CD4-positive, CD25-positive, alpha-beta regulatory T cell (primary cell): ENCODE measurements around the gene COL8A2. TPM values are rescaled to one million over a fixed set of nuclear protein-coding genes. Genes with fewer than 3 reads are reported as not detected.

Experiments used
- ATAC-seq, 2 donors: fragments of 150-1000 bp; cut with Tn5 transposase; one replicate each; pipeline ENCODE4 v1.10.0; 2021; ENCODE audit warnings: low read depth in 2 of 2, moderate number of reproducible peaks in 2 of 2, moderate library complexity in 1 of 2
- DNase-seq, 3 donors: peaks; one replicate each; pipeline versions ENCODE4 v3.0.0 to v3.0.0-alpha.2; 2012 to 2022; ENCODE audit warnings: mixed read lengths in 1 of 3
- H3K27ac ChIP-seq: one replicate; pipeline ENCODE4 v1.7.0; 2013; ENCODE audit warnings: mild to moderate bottlenecking, low read length; ENCODE audit not compliant: insufficient read depth, poor library complexity, severe bottlenecking
- H3K27me3 ChIP-seq: one replicate; pipeline ENCODE4 v1.7.0; 2013; ENCODE audit warnings: low read length; ENCODE audit not compliant: control insufficient read depth, insufficient read depth
- H3K36me3 ChIP-seq: one replicate; pipeline ENCODE4 v1.7.0; 2013; ENCODE audit warnings: mild to moderate bottlenecking, low read length, moderate library complexity; ENCODE audit not compliant: control insufficient read depth, insufficient read depth
- H3K4me1 ChIP-seq: 2 replicates; pipeline ENCODE4 v1.7.0; 2013; ENCODE audit warnings: mild to moderate bottlenecking, low read length; ENCODE audit not compliant: insufficient read depth, control insufficient read depth, poor library complexity, severe bottlenecking
- H3K4me3 ChIP-seq: one replicate; pipeline ENCODE4 v1.7.0; 2013; ENCODE audit warnings: low read depth, mild to moderate bottlenecking, low read length, moderate library complexity
- H3K9me3 ChIP-seq, 2 experiments: 1 replicate in 1 of 2; 2 replicates in 1 of 2; pipeline ENCODE4 v1.7.0; 2013; ENCODE audit warnings: low read length in 2 of 2, mild to moderate bottlenecking in 1 of 2, moderate library complexity in 1 of 2; ENCODE audit not compliant: control insufficient read depth in 2 of 2
- H3K27ac Mint-ChIP-seq, 3 donors: one replicate each; pipeline ENCODE4 v1.8.0; 2020 to 2022; ENCODE audit warnings: mild to moderate bottlenecking in 3 of 3, mixed read lengths in 3 of 3, moderate library complexity in 2 of 3
- H3K27me3 Mint-ChIP-seq: one replicate; pipeline ENCODE4 v1.8.0; 2022; ENCODE audit warnings: mild to moderate bottlenecking, mixed read lengths
- H3K36me3 Mint-ChIP-seq: one replicate; pipeline ENCODE4 v1.8.0; 2020; ENCODE audit warnings: mixed read lengths
- H3K4me1 Mint-ChIP-seq, 4 donors: one replicate each; pipeline ENCODE4 v1.8.0; 2020 to 2022; ENCODE audit warnings: mixed read lengths in 4 of 4, mild to moderate bottlenecking in 1 of 4
- H3K4me3 Mint-ChIP-seq, 4 donors: one replicate each; pipeline ENCODE4 v1.8.0; 2020 to 2022; ENCODE audit warnings: mild to moderate bottlenecking in 4 of 4, mixed read lengths in 4 of 4, moderate library complexity in 3 of 4
- H3K9me3 Mint-ChIP-seq, 7 donors: one replicate each; pipeline ENCODE4 v1.8.0; 2020 to 2022; ENCODE audit warnings: mixed read lengths in 7 of 7, mild to moderate bottlenecking in 3 of 7, moderate library complexity in 2 of 7
- polyA plus RNA-seq, 4 donors: library from polyadenylated mRNA; unstranded; fragments of 300-500 nt; fragmentation: Illumina TruSeq; gene quantifications; one replicate each; pipeline ENCODE4 v1.2.3, GENCODE V29; 2021
- total RNA-seq: library from RNA; stranded (reverse); gene quantifications from one replicate; pipeline ENCODE4 v1.2.3, GENCODE V29; 2022

COL8A2 gene
- total and polyA plus RNA-seq, 5 donors from 2014 or later = 0.03 TPM; not detected in 4

DNA sequence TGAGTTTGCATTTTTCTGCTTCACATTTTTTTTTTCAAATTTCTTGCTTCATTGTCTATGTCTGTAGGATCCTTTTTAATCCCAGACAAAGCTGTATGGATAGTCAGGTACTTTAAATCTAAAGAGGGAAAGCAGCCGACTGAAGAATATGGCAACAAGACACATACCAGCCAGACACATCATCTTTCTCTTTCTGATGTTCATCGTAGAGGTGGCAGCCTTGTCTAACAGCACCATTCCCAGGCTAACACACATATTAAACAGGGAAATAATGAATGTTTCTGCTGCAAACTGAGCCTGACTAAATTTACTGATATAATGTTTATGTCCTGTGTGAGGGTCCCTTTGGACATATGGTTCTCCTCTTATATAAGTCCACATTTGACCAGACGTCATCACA is 44.8 kb downstream of the COL8A2 start:
- Histone ChIP-seq H3K36me3 (no peaks in the 10 kb centered on the region), H3K4me3 (no peak overlapping the region), H3K27ac (no peak overlapping the region), H3K27me3 (peaks cover 3% of the 10 kb centered on the region), H3K4me1 (peaks cover 10% of the 10 kb centered on the region), H3K9me3 (no peaks in the 10 kb centered on the region)
- no peak for ATAC-seq
- no peak overlapping the region for H3K27ac Mint-ChIP-seq
- no peaks in the 10 kb centered on the region for H3K36me3 Mint-ChIP-seq
- no peak overlapping the region for H3K4me3 Mint-ChIP-seq
- peaks cover 0 to 1% (median 0%) of the 10 kb centered on the region in 7 donors for H3K9me3 Mint-ChIP-seq
- H3K4me1 Mint-ChIP-seq = peaks cover 0 to 3% (median 0%) of the 10 kb centered on the region in 4 donors
- no peak for DNase-seq
- peaks cover 42% of the 10 kb centered on the region for H3K27me3 Mint-ChIP-seq

DNA sequence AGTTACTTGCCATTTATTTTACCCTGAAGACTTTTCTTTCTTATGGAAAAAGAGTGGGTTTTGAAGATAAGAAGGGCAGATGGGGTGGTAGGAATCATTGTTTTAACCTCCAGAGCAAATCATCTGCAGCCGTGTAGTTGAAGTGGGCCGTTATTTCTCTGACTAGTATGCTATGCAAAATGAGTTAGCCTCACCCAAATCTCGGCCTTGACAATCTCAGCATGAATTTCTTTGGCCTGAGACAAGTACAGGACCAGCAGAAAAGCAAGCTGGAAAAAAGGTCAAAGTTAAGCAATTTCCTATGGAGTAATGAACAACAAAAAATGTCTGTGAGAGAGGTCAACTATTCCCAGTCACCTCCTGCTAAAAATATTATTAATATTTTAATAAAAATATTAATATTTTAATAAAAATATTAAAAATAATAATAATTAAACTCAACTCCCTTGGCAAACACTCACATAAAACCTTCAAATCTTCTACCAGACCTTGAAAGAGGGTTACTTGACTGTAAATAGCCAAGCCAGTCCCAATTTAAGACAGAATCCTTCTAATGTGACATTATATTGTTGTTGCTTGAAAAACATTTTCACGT is 47.9 kb downstream of the COL8A2 start:
- Mint-ChIP-seq H3K27me3 (peaks cover 20% of the 10 kb centered on the region), H3K9me3 (peaks cover 0 to 1% (median 0%) of the 10 kb centered on the region in 7 donors), H3K4me1 (no peaks in the 10 kb centered on the region), H3K27ac (no peak overlapping the region), H3K36me3 (no peaks in the 10 kb centered on the region), H3K4me3 (no peak overlapping the region)
- H3K4me1 ChIP-seq = no peaks in the 10 kb centered on the region
- DNase-seq (no peak), ATAC-seq (no peak)
- no peaks in the 10 kb centered on the region for H3K27me3 ChIP-seq
- no peak overlapping the region for H3K4me3 ChIP-seq
- no peaks in the 10 kb centered on the region for H3K36me3 ChIP-seq
- no peak overlapping the region for H3K27ac ChIP-seq
- H3K9me3 ChIP-seq = no peaks in the 10 kb centered on the region

DNA sequence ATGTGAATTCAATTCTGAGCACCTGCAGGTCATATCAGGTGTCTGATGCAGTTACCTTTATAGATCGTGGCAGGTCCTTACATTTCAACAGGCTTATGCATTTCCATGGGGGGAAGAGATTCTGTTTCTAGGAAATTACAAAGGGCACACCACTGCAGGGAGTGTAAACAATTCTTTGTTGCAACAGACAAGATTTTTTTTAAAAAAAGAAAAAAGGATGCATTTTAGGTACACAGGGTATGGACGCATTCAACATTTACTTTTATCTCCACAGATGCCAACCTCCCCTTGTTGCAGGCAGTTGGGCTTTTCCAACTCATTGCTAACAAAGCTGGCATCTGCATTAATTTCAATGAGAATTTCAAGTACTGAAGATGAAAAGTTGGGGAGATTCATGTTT is 54.7 kb downstream of the COL8A2 start:
- no peak overlapping the region for H3K27ac Mint-ChIP-seq
- no peaks in the 10 kb centered on the region for H3K9me3 ChIP-seq
- H3K27ac ChIP-seq = no peak overlapping the region
- no peak overlapping the region for H3K4me3 Mint-ChIP-seq
- no peaks in the 10 kb centered on the region for H3K9me3 Mint-ChIP-seq
- no peaks in the 10 kb centered on the region for H3K4me1 ChIP-seq
- H3K36me3 Mint-ChIP-seq = no peaks in the 10 kb centered on the region
- no peaks in the 10 kb centered on the region for H3K27me3 Mint-ChIP-seq
- no peaks in the 10 kb centered on the region for H3K36me3 ChIP-seq
- no peak for ATAC-seq
- no peak for DNase-seq
- H3K4me1 Mint-ChIP-seq = no peaks in the 10 kb centered on the region
- H3K27me3 ChIP-seq = no peaks in the 10 kb centered on the region
- H3K4me3 ChIP-seq = no peak overlapping the region

DNA sequence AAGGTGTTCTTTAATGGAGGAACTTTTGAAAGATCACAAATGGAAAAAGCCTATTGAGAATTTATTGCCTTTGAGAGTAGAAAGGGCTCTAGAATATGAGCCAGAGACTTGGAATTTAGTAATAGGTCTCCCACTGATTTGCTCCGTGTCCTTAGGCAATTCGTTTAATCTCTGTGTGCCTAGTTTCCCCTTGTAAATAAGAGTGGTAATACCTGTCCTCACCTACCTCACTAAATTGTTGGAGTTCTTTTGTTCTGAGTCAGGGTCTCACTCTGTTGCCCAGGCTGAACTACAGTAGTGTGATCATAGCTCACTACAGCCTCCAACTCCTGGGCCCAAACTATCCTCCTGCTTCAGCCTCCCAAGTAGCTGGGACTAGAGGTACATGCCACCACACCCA is 56.2 kb downstream of the COL8A2 start:
- no peak for ATAC-seq
- H3K27me3 Mint-ChIP-seq = no peaks in the 10 kb centered on the region
- DNase-seq = no peak
- H3K4me3 Mint-ChIP-seq = no peak overlapping the region
- Histone ChIP-seq H3K9me3 (no peaks in the 10 kb centered on the region), H3K36me3 (no peaks in the 10 kb centered on the region), H3K27ac (no peak overlapping the region), H3K27me3 (no peaks in the 10 kb centered on the region), H3K4me3 (no peak overlapping the region), H3K4me1 (no peaks in the 10 kb centered on the region)
- H3K36me3 Mint-ChIP-seq = no peaks in the 10 kb centered on the region
- no peaks in the 10 kb centered on the region for H3K9me3 Mint-ChIP-seq
- H3K27ac Mint-ChIP-seq = peak overlapping the region in 1 of 3 donors; percentile 27
- H3K4me1 Mint-ChIP-seq = no peaks in the 10 kb centered on the region

DNA sequence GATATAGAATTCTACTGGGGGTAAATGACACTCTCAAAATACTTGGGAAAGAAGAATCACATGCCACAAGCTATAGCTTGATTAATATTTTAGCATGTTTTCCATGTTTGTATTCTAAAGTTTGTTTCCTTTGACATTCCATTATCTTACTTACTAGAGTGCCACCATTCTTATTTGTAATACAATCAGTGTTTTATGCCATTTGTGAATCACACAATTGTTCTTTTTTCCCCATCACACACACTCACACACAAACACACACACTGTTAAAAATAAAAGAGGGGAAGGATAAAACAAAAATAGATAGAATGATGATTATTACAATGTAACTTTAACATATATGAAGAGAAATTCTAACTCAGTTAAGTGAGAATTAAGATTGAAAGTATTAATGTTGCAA is 57.2 kb downstream of the COL8A2 start:
- Mint-ChIP-seq H3K27me3 (no peaks in the 10 kb centered on the region), H3K9me3 (no peaks in the 10 kb centered on the region), H3K4me1 (no peaks in the 10 kb centered on the region), H3K27ac (peak overlapping the region in 1 of 3 donors; percentile 29), H3K36me3 (no peaks in the 10 kb centered on the region), H3K4me3 (no peak overlapping the region)
- Histone ChIP-seq H3K9me3 (no peaks in the 10 kb centered on the region), H3K36me3 (no peaks in the 10 kb centered on the region), H3K4me1 (no peaks in the 10 kb centered on the region), H3K27me3 (no peaks in the 10 kb centered on the region), H3K4me3 (no peak overlapping the region), H3K27ac (no peak overlapping the region)
- no peak for DNase-seq
- no peak for ATAC-seq

DNA sequence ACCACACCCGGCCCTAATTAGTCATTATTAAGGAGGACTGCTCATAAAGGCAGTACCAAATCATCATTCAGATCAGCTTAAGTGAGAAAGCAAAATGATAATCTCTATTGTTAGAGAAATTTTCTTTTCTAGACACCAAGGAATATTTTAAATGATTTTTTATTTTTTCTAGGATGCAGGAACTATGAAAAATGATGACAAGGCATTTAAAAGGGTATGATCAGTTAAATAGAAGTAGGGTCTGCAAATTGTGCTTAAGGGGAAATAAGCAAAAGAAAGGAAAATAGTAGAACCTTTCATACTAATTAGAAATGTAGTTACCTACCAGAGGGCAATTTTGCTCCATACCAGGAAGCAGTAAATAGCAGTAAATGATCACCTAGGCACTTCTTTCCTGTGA is 62.7 kb downstream of the COL8A2 start:
- Histone ChIP-seq H3K4me1 (no peaks in the 10 kb centered on the region), H3K4me3 (no peak overlapping the region), H3K27ac (no peak overlapping the region), H3K27me3 (no peaks in the 10 kb centered on the region), H3K9me3 (no peaks in the 10 kb centered on the region), H3K36me3 (peaks cover 2% of the 10 kb centered on the region)
- ATAC-seq (no peak), DNase-seq (no peak)
- Mint-ChIP-seq H3K4me3 (no peak overlapping the region), H3K27me3 (no peaks in the 10 kb centered on the region), H3K36me3 (peaks cover 4% of the 10 kb centered on the region), H3K27ac (no peak overlapping the region), H3K9me3 (no peaks in the 10 kb centered on the region), H3K4me1 (no peaks in the 10 kb centered on the region)

DNA sequence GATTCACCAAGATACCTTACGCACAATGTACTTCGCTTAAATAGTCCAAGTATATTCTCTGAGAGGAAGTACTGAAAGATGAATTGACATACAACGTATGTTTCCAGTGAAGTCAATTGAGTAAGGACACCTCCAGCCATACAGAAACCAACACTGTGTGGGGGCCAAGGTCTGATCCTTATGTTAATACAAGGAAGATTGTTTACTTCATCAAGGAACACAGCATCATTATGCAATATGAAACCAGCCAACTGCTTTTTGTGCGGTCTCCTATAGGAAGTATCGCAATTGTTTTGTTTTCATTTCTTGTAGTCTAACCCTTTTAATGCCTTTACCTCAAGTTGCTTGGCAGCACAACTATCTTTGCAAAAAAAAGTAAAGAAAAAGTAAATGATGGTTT is 69.3 kb downstream of the COL8A2 start:
- H3K27me3 Mint-ChIP-seq = no peaks in the 10 kb centered on the region
- H3K27ac Mint-ChIP-seq = no peak overlapping the region
- no peak overlapping the region for H3K4me3 Mint-ChIP-seq

DNA sequence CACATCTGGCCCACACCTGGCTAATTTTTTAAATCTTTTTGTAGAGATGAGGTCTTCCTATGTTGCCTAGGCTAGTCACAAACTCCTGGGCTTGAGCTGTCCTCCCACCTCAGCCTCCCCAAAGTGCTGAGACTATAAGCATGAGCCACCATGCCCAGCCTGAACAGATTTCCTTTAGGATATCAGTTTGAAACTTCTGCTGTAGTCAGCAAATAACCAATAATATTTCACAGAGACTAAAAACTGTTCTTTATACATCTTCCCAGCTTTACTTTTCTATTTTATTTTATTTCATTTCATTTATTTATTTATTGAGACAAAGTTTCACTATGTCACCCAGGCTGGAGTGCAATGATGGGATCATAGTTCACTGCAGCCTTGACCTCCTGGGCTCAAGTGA is 71.0 kb downstream of the COL8A2 start:
- Mint-ChIP-seq H3K4me1 (peaks cover 0 to 5% (median 0%) of the 10 kb centered on the region in 4 donors), H3K9me3 (no peaks in the 10 kb centered on the region), H3K36me3 (peaks cover 30% of the 10 kb centered on the region), H3K27me3 (no peaks in the 10 kb centered on the region), H3K4me3 (no peak overlapping the region), H3K27ac (no peak overlapping the region)
- H3K4me1 ChIP-seq = no peaks in the 10 kb centered on the region
- no peaks in the 10 kb centered on the region for H3K27me3 ChIP-seq
- ATAC-seq = no peak
- no peak overlapping the region for H3K27ac ChIP-seq
- no peaks in the 10 kb centered on the region for H3K9me3 ChIP-seq
- peaks cover 14% of the 10 kb centered on the region for H3K36me3 ChIP-seq
- H3K4me3 ChIP-seq = no peak overlapping the region
- no peak for DNase-seq

More for the DNA sequence above, 69.3 kb downstream of the COL8A2 start:
- DNase-seq = no peak
- Histone ChIP-seq H3K27ac (no peak overlapping the region), H3K4me1 (no peaks in the 10 kb centered on the region), H3K36me3 (peaks cover 14% of the 10 kb centered on the region), H3K27me3 (no peaks in the 10 kb centered on the region), H3K4me3 (no peak overlapping the region), H3K9me3 (no peaks in the 10 kb centered on the region)
- peaks cover 24% of the 10 kb centered on the region for H3K36me3 Mint-ChIP-seq
- ATAC-seq = no peak
- no peaks in the 10 kb centered on the region for H3K4me1 Mint-ChIP-seq
- H3K9me3 Mint-ChIP-seq = no peaks in the 10 kb centered on the region
